ENCODE results near the gene YIPF7. TPM values are rescaled to one million over a fixed set of nuclear protein-coding genes. Genes with fewer than 3 reads are reported as not detected.

Gene YIPF7
- total and polyA plus RNA-seq, 4 donors, result not detected

DNA sequence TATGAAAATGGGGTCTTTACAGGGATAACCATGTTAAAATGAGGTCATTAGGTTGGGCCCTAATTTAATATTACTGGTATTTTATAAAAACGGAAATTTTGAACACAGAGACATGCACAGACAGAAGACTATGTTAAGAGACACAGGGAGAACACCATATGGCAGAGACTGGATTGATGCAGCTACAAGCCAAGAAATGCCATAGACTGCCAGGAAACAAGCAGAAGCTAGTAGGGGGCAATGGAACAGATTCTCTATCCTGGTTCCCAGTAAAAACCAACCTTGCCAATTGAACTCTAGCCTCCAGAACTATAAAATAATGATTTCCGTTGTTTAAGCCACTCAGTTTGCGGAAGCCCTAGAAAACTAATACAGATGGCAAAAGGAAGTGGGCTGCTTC, 20.2 kb upstream of the YIPF7 start:
- ATAC-seq (ENCODE audit: low FRiP score) (no peak), DNase-seq (no peak)
- no peaks in the 10 kb centered on the region for H3K9me3 ChIP-seq (ENCODE audit: control insufficient read depth, low read length)
- H3K4me1 ChIP-seq (ENCODE audit: control insufficient read depth in 1 of 2, insufficient read depth in 2 of 2, low read length in 2 of 2), result no peaks in the 10 kb centered on the region
- no peaks in the 10 kb centered on the region for H3K36me3 ChIP-seq (ENCODE audit: control insufficient read depth in 1 of 2, insufficient read depth in 2 of 2, low read length in 1 of 2)
- no peak overlapping the region for H3K4me3 ChIP-seq (ENCODE audit: low read length in 2 of 2)
- intact Hi-C loops (cut with DNase I), result no loop called here
- H3K27ac ChIP-seq (ENCODE audit: low read depth in 1 of 2, low read length in 2 of 2), result no peak overlapping the region
- H3K27me3 ChIP-seq (ENCODE audit: control insufficient read depth in 1 of 2, insufficient read depth in 2 of 2, low read length in 1 of 2), result no peaks in the 10 kb centered on the region
- 87 to 92% methylated on average over 3 of the region's 3 CpGs for WGBS, 2 donors

DNA sequence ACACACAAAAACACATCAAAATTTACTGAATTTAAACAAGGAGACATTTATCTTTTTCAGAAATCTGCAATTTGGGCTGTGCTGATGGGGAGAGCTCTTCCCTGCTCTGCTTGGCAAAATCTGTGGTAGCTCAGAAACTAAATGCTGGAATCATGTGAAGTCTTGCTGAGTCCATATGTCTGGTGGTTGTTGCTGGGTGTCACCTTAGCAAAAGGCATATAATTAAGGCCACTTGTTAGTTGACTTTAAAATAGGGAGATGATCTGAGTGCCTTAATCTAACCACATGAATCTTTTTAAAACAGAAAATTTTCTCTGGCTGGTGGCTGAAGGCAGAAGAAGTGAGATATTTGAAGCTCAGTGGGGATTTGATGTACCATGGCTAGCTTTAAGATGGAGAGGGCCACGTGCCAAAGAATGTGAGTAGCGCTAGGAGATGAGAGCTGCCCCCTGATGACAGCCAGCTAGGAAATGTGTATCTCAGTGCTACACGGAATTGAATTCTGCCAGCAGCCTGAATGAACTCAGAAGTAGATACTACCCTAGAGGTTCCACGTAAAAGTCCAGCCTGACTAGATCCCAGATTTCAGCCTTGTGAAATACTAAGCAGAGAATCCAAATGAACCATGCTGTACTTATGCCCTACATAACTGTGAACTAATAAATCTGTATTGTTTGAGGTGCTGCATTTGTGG, 19.2 kb upstream of the YIPF7 start:
- no peak overlapping the region for H3K4me3 ChIP-seq (ENCODE audit: low read length in 2 of 2)
- no peaks in the 10 kb centered on the region for H3K36me3 ChIP-seq (ENCODE audit: control insufficient read depth in 1 of 2, insufficient read depth in 2 of 2, low read length in 1 of 2)
- no peaks in the 10 kb centered on the region for H3K27me3 ChIP-seq (ENCODE audit: control insufficient read depth in 1 of 2, insufficient read depth in 2 of 2, low read length in 1 of 2)
- no peak for ATAC-seq (ENCODE audit: low FRiP score)
- no peaks in the 10 kb centered on the region for H3K4me1 ChIP-seq (ENCODE audit: control insufficient read depth in 1 of 2, insufficient read depth in 2 of 2, low read length in 2 of 2)
- H3K27ac ChIP-seq (ENCODE audit: low read depth in 1 of 2, low read length in 2 of 2), result no peak overlapping the region
- DNase-seq, result no peak
- intact Hi-C loops (cut with DNase I), result no loop called here
- H3K9me3 ChIP-seq (ENCODE audit: control insufficient read depth, low read length), result no peaks in the 10 kb centered on the region
- WGBS, 2 donors, result 67% methylated on average over 4 of the region's 4 CpGs

- intact Hi-C loops (cut with DNase I), result no loop called here
- DNase-seq, result no peak
- Histone ChIP-seq H3K36me3 (ENCODE audit: control insufficient read depth in 1 of 2, insufficient read depth in 2 of 2, low read length in 1 of 2) (no peaks in the 10 kb centered on the region), H3K4me1 (ENCODE audit: control insufficient read depth in 1 of 2, insufficient read depth in 2 of 2, low read length in 2 of 2) (no peaks in the 10 kb centered on the region), H3K4me3 (ENCODE audit: low read length in 2 of 2) (no peak overlapping the region), H3K27ac (ENCODE audit: low read depth in 1 of 2, low read length in 2 of 2) (no peak overlapping the region), H3K9me3 (ENCODE audit: control insufficient read depth, low read length) (no peaks in the 10 kb centered on the region), H3K27me3 (ENCODE audit: control insufficient read depth in 1 of 2, insufficient read depth in 2 of 2, low read length in 1 of 2) (no peaks in the 10 kb centered on the region)
- no peak for ATAC-seq (ENCODE audit: low FRiP score)
- WGBS, 2 donors, result 43 to 48% methylated on average over 2 of the region's 2 CpGs
Measured at GRCh38 chr4:44668526-44668925, 17.1 kb upstream of the YIPF7 start.

GRCh38 chr4:44663539-44664263, 12.3 kb upstream of the YIPF7 start:
- no peaks in the 10 kb centered on the region for H3K36me3 ChIP-seq (ENCODE audit: control insufficient read depth in 1 of 2, insufficient read depth in 2 of 2, low read length in 1 of 2)
- H3K27me3 ChIP-seq (ENCODE audit: control insufficient read depth in 1 of 2, insufficient read depth in 2 of 2, low read length in 1 of 2), result no peaks in the 10 kb centered on the region
- no peak for DNase-seq
- WGBS, 2 donors, result 92% methylated on average over 20 of the region's 20 CpGs
- no peak overlapping the region for H3K27ac ChIP-seq (ENCODE audit: low read depth in 1 of 2, low read length in 2 of 2)
- no peaks in the 10 kb centered on the region for H3K9me3 ChIP-seq (ENCODE audit: control insufficient read depth, low read length)
- intact Hi-C loops (cut with DNase I), result no loop called here
- no peaks in the 10 kb centered on the region for H3K4me1 ChIP-seq (ENCODE audit: control insufficient read depth in 1 of 2, insufficient read depth in 2 of 2, low read length in 2 of 2)
- no peak for ATAC-seq (ENCODE audit: low FRiP score)
- H3K4me3 ChIP-seq (ENCODE audit: low read length in 2 of 2), result no peak overlapping the region

GRCh38 chr4:44662623-44663005, 11.2 kb upstream of the YIPF7 start:
- Histone ChIP-seq H3K4me3 (ENCODE audit: low read length in 2 of 2) (no peak overlapping the region), H3K27ac (ENCODE audit: low read depth in 1 of 2, low read length in 2 of 2) (no peak overlapping the region), H3K4me1 (ENCODE audit: control insufficient read depth in 1 of 2, insufficient read depth in 2 of 2, low read length in 2 of 2) (no peaks in the 10 kb centered on the region), H3K9me3 (ENCODE audit: control insufficient read depth, low read length) (no peaks in the 10 kb centered on the region), H3K36me3 (ENCODE audit: control insufficient read depth in 1 of 2, insufficient read depth in 2 of 2, low read length in 1 of 2) (no peaks in the 10 kb centered on the region), H3K27me3 (ENCODE audit: control insufficient read depth in 1 of 2, insufficient read depth in 2 of 2, low read length in 1 of 2) (no peaks in the 10 kb centered on the region)
- ATAC-seq (ENCODE audit: low FRiP score) (no peak), DNase-seq (no peak)
- intact Hi-C loops (cut with DNase I), result no loop called here
- WGBS, 2 donors, result 36 to 43% methylated on average over 2 of the region's 2 CpGs

GRCh38 chr4:44661940-44662622, 10.7 kb upstream of the YIPF7 start:
- Histone ChIP-seq H3K27ac (ENCODE audit: low read depth in 1 of 2, low read length in 2 of 2) (no peak overlapping the region), H3K4me3 (ENCODE audit: low read length in 2 of 2) (no peak overlapping the region), H3K27me3 (ENCODE audit: control insufficient read depth in 1 of 2, insufficient read depth in 2 of 2, low read length in 1 of 2) (no peaks in the 10 kb centered on the region), H3K4me1 (ENCODE audit: control insufficient read depth in 1 of 2, insufficient read depth in 2 of 2, low read length in 2 of 2) (no peaks in the 10 kb centered on the region), H3K36me3 (ENCODE audit: control insufficient read depth in 1 of 2, insufficient read depth in 2 of 2, low read length in 1 of 2) (no peaks in the 10 kb centered on the region), H3K9me3 (ENCODE audit: control insufficient read depth, low read length) (no peaks in the 10 kb centered on the region)
- ATAC-seq (ENCODE audit: low FRiP score), result no peak
- intact Hi-C loops (cut with DNase I), result no loop called here
- no peak for DNase-seq
- 81 to 84% methylated on average over 1 of the region's 1 CpG for WGBS, 2 donors

DNA sequence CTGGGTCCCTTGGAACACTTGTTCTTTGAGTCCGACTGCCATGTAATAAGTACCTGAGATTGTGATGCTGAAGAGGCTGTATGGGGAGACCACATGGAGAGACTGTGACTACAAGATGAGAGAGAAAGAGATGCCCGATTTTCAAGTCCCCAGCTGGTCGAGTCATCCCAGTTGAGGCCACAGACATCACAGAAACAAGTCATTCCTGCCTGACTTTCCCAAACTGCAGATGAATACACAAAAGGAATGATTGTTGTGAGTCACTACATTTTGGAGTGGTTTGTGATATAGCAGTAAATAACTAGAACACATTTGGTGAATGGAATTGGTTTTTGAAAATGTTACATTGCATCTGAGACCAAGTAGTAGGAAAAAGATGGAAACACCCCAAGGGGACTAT, 9.0 kb upstream of the YIPF7 start:
- intact Hi-C loops (cut with DNase I), result no loop called here
- H3K36me3 ChIP-seq (ENCODE audit: control insufficient read depth in 1 of 2, insufficient read depth in 2 of 2, low read length in 1 of 2), result no peaks in the 10 kb centered on the region
- no peak overlapping the region for H3K27ac ChIP-seq (ENCODE audit: low read depth in 1 of 2, low read length in 2 of 2)
- WGBS, 2 donors, result 45 to 48% methylated on average over 3 of the region's 3 CpGs
- DNase-seq, result no peak
- H3K9me3 ChIP-seq (ENCODE audit: control insufficient read depth, low read length), result no peaks in the 10 kb centered on the region
- H3K4me1 ChIP-seq (ENCODE audit: control insufficient read depth in 1 of 2, insufficient read depth in 2 of 2, low read length in 2 of 2), result no peaks in the 10 kb centered on the region
- no peaks in the 10 kb centered on the region for H3K27me3 ChIP-seq (ENCODE audit: control insufficient read depth in 1 of 2, insufficient read depth in 2 of 2, low read length in 1 of 2)
- no peak for ATAC-seq (ENCODE audit: low FRiP score)
- H3K4me3 ChIP-seq (ENCODE audit: low read length in 2 of 2), result no peak overlapping the region

GRCh38 chr4:44652002-44652401, 577 bp upstream of the YIPF7 start:
- no peak for DNase-seq
- Histone ChIP-seq H3K4me3 (ENCODE audit: low read length in 2 of 2) (no peak overlapping the region), H3K4me1 (ENCODE audit: control insufficient read depth in 1 of 2, insufficient read depth in 2 of 2, low read length in 2 of 2) (no peaks in the 10 kb centered on the region), H3K36me3 (ENCODE audit: control insufficient read depth in 1 of 2, insufficient read depth in 2 of 2, low read length in 1 of 2) (no peaks in the 10 kb centered on the region), H3K27me3 (ENCODE audit: control insufficient read depth in 1 of 2, insufficient read depth in 2 of 2, low read length in 1 of 2) (no peaks in the 10 kb centered on the region), H3K27ac (ENCODE audit: low read depth in 1 of 2, low read length in 2 of 2) (no peak overlapping the region), H3K9me3 (ENCODE audit: control insufficient read depth, low read length) (no peaks in the 10 kb centered on the region)
- ATAC-seq (ENCODE audit: low FRiP score), result no peak
- intact Hi-C loops (cut with DNase I), result no loop called here
- WGBS, 2 donors, result 81 to 94% methylated on average over 1 of the region's 1 CpG

GRCh38 chr4:44646151-44646550, 5.3 kb downstream of the YIPF7 start:
- Histone ChIP-seq H3K4me1 (ENCODE audit: control insufficient read depth in 1 of 2, insufficient read depth in 2 of 2, low read length in 2 of 2) (no peaks in the 10 kb centered on the region), H3K9me3 (ENCODE audit: control insufficient read depth, low read length) (peaks cover 7% of the 10 kb centered on the region), H3K27ac (ENCODE audit: low read depth in 1 of 2, low read length in 2 of 2) (no peak overlapping the region), H3K27me3 (ENCODE audit: control insufficient read depth in 1 of 2, insufficient read depth in 2 of 2, low read length in 1 of 2) (no peaks in the 10 kb centered on the region), H3K36me3 (ENCODE audit: control insufficient read depth in 1 of 2, insufficient read depth in 2 of 2, low read length in 1 of 2) (no peaks in the 10 kb centered on the region), H3K4me3 (ENCODE audit: low read length in 2 of 2) (no peak overlapping the region)
- intact Hi-C loops (cut with DNase I), result no loop called here
- DNase-seq (no peak), ATAC-seq (ENCODE audit: low FRiP score) (no peak)
- 81 to 92% methylated on average over 1 of the region's 1 CpG for WGBS, 2 donors

Measured in aorta (tissue), 5 donors.